Measurements from ENCODE around the gene FNBP1L. TPM values are rescaled to one million over a fixed set of nuclear protein-coding genes. Genes with fewer than 3 reads are reported as not detected.

Gene FNBP1L
- polyA plus RNA-seq, 1 of the 3 experiments (the other 2 are of a cell fraction) = 16.5 TPM

DNA sequence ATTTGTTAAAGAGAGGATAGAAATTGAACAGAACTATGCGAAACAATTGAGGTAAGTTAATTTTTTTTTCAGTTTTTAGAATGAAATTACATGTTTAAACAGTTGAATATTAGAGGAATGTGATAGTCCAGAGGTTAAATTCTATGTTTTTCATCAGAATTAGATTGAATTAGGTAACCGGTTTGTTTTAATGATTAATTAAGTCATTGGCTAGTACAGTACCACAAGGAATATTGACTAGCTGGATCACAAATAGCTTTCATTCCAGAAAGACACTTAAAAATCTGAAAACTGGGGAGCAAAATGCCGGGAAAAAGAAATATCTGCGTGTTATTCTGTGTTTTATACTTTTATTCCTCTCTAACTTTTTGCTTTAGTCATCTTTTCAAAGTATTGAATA is 51.6 kb downstream of the FNBP1L start (continued):
- no peak for TF ChIP-seq EZH2phosphoT487 (IDR thresholded peaks at IDR 0.05; ENCODE audit: borderline replicate concordance, low read depth)
- no peak for TF ChIP-seq SMC3 (IDR thresholded peaks at IDR 0.05; ENCODE audit: low read depth, low read length)
- TF ChIP-seq CHD2 (IDR thresholded peaks at IDR 0.05; ENCODE audit: low read length, partially characterized antibody) = no peak
- no peak for TF ChIP-seq SIN3A (IDR thresholded peaks at IDR 0.05; ENCODE audit: borderline replicate concordance, low read depth, low read length)
- TF ChIP-seq EP300 (IDR thresholded peaks at IDR 0.05; ENCODE audit: borderline replicate concordance in 1 of 2, low read depth in 1 of 2, low read length in 1 of 2) = no peak
- TF ChIP-seq, protein P1, sequence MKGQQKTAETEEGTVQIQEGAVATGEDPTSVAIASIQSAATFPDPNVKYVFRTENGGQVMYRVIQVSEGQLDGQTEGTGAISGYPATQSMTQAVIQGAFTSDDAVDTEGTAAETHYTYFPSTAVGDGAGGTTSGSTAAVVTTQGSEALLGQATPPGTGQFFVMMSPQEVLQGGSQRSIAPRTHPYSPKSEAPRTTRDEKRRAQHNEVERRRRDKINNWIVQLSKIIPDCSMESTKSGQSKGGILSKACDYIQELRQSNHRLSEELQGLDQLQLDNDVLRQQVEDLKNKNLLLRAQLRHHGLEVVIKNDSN (IDR thresholded peaks at IDR 0.05; ENCODE audit: borderline replicate concordance, low read depth) = no peak

DNA sequence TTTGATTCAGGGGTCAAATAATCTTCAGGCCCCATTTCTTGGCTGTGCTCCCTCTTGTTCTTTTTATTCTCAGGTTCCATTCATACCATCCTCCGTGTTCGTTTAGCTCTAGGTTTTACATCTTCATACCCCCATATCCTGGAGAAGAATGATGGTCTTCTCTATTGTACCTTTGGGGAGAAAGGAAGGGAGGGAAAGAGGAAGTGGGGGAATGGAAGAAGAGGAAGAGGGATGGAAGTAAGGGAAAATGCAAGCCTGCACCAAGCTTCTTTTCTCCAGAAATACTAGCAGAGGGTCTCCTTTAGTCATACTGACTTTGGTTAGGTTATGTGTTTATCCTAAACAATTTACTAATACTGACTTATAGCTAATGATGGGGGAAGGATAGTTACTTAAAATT is 52.4 kb downstream of the FNBP1L start:
- Histone ChIP-seq H3K9me2 (no peaks in the 10 kb centered on the region), H3K9ac (no peak overlapping the region), H3K4me3 (ENCODE audit: low read depth in 2 of 2, low read length in 1 of 2) (no peak overlapping the region), H3K36me3 (replicated peaks in 1 of 2; ENCODE audit: control insufficient read depth in 1 of 2, insufficient read depth in 2 of 2, low read length in 1 of 2) (peaks cover 11 to 40% of the 10 kb centered on the region in 2 experiments), H3K4me1 (ENCODE audit: control insufficient read depth in 1 of 2, insufficient read depth in 2 of 2, low read depth in 1 of 2, low read length in 1 of 2) (no peaks in the 10 kb centered on the region), H3K4me2 (no peak overlapping the region), H2AFZ (ENCODE audit: low read depth) (no peak overlapping the region), H4K20me1 (ENCODE audit: insufficient read depth) (peaks cover 49% of the 10 kb centered on the region), H3K9me3 (no peaks in the 10 kb centered on the region), H3K79me2 (ENCODE audit: insufficient read depth) (peaks cover 94% of the 10 kb centered on the region), H3F3A (replicated peaks; ENCODE audit: insufficient read depth) (peaks cover 11% of the 10 kb centered on the region), H3K27ac (ENCODE audit: low read depth in 2 of 2, low read length in 1 of 2) (no peak overlapping the region), H3K27me3 (ENCODE audit: insufficient read depth) (no peaks in the 10 kb centered on the region)
- no peak for TF ChIP-seq RAD21 (IDR thresholded peaks at IDR 0.05; ENCODE audit: low read length)
- TF ChIP-seq RXRA (IDR thresholded peaks at IDR 0.05; ENCODE audit: borderline replicate concordance, low read depth) = no peak
- TF ChIP-seq, protein P2, sequence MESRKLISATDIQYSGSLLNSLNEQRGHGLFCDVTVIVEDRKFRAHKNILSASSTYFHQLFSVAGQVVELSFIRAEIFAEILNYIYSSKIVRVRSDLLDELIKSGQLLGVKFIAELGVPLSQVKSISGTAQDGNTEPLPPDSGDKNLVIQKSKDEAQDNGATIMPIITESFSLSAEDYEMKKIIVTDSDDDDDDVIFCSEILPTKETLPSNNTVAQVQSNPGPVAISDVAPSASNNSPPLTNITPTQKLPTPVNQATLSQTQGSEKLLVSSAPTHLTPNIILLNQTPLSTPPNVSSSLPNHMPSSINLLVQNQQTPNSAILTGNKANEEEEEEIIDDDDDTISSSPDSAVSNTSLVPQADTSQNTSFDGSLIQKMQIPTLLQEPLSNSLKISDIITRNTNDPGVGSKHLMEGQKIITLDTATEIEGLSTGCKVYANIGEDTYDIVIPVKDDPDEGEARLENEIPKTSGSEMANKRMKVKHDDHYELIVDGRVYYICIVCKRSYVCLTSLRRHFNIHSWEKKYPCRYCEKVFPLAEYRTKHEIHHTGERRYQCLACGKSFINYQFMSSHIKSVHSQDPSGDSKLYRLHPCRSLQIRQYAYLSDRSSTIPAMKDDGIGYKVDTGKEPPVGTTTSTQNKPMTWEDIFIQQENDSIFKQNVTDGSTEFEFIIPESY (IDR thresholded peaks at IDR 0.05; ENCODE audit: borderline replicate concordance, low read depth) = no peak
- no peak for TF ChIP-seq EZH2phosphoT487 (IDR thresholded peaks at IDR 0.05; ENCODE audit: borderline replicate concordance, low read depth)
- TF ChIP-seq, protein P3, sequence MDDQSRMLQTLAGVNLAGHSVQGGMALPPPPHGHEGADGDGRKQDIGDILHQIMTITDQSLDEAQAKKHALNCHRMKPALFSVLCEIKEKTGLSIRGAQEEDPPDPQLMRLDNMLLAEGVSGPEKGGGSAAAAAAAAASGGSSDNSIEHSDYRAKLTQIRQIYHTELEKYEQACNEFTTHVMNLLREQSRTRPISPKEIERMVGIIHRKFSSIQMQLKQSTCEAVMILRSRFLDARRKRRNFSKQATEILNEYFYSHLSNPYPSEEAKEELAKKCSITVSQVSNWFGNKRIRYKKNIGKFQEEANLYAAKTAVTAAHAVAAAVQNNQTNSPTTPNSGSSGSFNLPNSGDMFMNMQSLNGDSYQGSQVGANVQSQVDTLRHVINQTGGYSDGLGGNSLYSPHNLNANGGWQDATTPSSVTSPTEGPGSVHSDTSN (IDR thresholded peaks at IDR 0.05) = no peak
- no peak for TF ChIP-seq TAF1 (IDR thresholded peaks at IDR 0.05; ENCODE audit: borderline replicate concordance, low read depth, low read length)
- no peak for TF ChIP-seq TCF12 (IDR thresholded peaks at IDR 0.05)
- TF ChIP-seq POLR2AphosphoS5 (IDR thresholded peaks at IDR 0.05; ENCODE audit: low read depth, low read length) = no peak
- TF ChIP-seq SIN3A (IDR thresholded peaks at IDR 0.05; ENCODE audit: borderline replicate concordance, low read depth, low read length) = no peak
- TF ChIP-seq RCOR1 (IDR thresholded peaks at IDR 0.05; ENCODE audit: low read length) = no peak
- TF ChIP-seq MEF2A (IDR thresholded peaks at IDR 0.05; ENCODE audit: borderline replicate concordance, low read depth) = no peak
- no peak for TF ChIP-seq FOXM1 (IDR thresholded peaks at IDR 0.05; ENCODE audit: low read depth)
- TF ChIP-seq, protein P4, sequence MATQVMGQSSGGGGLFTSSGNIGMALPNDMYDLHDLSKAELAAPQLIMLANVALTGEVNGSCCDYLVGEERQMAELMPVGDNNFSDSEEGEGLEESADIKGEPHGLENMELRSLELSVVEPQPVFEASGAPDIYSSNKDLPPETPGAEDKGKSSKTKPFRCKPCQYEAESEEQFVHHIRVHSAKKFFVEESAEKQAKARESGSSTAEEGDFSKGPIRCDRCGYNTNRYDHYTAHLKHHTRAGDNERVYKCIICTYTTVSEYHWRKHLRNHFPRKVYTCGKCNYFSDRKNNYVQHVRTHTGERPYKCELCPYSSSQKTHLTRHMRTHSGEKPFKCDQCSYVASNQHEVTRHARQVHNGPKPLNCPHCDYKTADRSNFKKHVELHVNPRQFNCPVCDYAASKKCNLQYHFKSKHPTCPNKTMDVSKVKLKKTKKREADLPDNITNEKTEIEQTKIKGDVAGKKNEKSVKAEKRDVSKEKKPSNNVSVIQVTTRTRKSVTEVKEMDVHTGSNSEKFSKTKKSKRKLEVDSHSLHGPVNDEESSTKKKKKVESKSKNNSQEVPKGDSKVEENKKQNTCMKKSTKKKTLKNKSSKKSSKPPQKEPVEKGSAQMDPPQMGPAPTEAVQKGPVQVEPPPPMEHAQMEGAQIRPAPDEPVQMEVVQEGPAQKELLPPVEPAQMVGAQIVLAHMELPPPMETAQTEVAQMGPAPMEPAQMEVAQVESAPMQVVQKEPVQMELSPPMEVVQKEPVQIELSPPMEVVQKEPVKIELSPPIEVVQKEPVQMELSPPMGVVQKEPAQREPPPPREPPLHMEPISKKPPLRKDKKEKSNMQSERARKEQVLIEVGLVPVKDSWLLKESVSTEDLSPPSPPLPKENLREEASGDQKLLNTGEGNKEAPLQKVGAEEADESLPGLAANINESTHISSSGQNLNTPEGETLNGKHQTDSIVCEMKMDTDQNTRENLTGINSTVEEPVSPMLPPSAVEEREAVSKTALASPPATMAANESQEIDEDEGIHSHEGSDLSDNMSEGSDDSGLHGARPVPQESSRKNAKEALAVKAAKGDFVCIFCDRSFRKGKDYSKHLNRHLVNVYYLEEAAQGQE (IDR thresholded peaks at IDR 0.05; ENCODE audit: low read depth, low read length) = no peak
- TF ChIP-seq SMC3 (IDR thresholded peaks at IDR 0.05; ENCODE audit: low read depth, low read length) = no peak
- TF ChIP-seq, protein P5, sequence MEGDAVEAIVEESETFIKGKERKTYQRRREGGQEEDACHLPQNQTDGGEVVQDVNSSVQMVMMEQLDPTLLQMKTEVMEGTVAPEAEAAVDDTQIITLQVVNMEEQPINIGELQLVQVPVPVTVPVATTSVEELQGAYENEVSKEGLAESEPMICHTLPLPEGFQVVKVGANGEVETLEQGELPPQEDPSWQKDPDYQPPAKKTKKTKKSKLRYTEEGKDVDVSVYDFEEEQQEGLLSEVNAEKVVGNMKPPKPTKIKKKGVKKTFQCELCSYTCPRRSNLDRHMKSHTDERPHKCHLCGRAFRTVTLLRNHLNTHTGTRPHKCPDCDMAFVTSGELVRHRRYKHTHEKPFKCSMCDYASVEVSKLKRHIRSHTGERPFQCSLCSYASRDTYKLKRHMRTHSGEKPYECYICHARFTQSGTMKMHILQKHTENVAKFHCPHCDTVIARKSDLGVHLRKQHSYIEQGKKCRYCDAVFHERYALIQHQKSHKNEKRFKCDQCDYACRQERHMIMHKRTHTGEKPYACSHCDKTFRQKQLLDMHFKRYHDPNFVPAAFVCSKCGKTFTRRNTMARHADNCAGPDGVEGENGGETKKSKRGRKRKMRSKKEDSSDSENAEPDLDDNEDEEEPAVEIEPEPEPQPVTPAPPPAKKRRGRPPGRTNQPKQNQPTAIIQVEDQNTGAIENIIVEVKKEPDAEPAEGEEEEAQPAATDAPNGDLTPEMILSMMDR (IDR thresholded peaks at IDR 0.05) = no peak
- TF ChIP-seq, protein P6, sequence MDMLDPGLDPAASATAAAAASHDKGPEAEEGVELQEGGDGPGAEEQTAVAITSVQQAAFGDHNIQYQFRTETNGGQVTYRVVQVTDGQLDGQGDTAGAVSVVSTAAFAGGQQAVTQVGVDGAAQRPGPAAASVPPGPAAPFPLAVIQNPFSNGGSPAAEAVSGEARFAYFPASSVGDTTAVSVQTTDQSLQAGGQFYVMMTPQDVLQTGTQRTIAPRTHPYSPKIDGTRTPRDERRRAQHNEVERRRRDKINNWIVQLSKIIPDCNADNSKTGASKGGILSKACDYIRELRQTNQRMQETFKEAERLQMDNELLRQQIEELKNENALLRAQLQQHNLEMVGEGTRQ (IDR thresholded peaks at IDR 0.05; ENCODE audit: borderline replicate concordance, low read depth, low read length) = no peak
- 98% methylated on average over 2 of the region's 2 CpGs for WGBS (ENCODE audit: low lambda C conversion rate)
- no peak for DNase-seq
- CTCF ChIA-PET = interaction anchor here (0.7 to 1.3 kb wide), 4 partner anchors 9 to 79 kb away, joined by 3 read pairs; no protein-coding TSS in a partner anchor
- POLR2A ChIA-PET = no interaction called here

Measured in SK-N-SH (cell line).